Cardiac septum (tissue), 1 donor: ENCODE measurements around the gene SLC15A4. TPM values are rescaled to one million over a fixed set of nuclear protein-coding genes. Genes with fewer than 3 reads are reported as not detected.
"Not testable (repeated sequence)": the region's sequence is repeated elsewhere in the genome, so short reads cannot be mapped to it uniquely, and the experiment has no call there.

Experiments used
- DNase-seq: peaks from one replicate; pipeline ENCODE4 v3.0.0-alpha.2; 2020; ENCODE audit warnings: low spot score
- intact Hi-C: fragments of 100-400 bp; cut with DNase I; formaldehyde crosslinking; loops from one replicate; pipeline ENCODE4 v1.14.0; 2022
- total RNA-seq: library from RNA; stranded (reverse); fragmentation: NEBNext Ultra II Directional; extraction: Animal tissue kit (Norgen Biotek cat#: 25700); gene quantifications from one replicate; pipeline ENCODE4 v1.2.1, GENCODE V29; 2021
- donor health status: DM: no; HTN: no; CAD: no.

The SLC15A4 gene
- total RNA-seq, 1 donor from 2014 or later: 15.8 TPM

GRCh38 chr12:128817111-128818015, 6.4 kb downstream of the SLC15A4 start:
- DNase-seq: peak; percentile 93
- intact Hi-C loops: no loop called here

- intact Hi-C loops: no loop called here
- DNase-seq: no peak
These were observed 7.2 kb downstream of the SLC15A4 start for GRCh38 chr12:128816643-128816920.

- DNase-seq: no peak
- intact Hi-C loops: no loop called here
These were observed 7.7 kb downstream of the SLC15A4 start for GRCh38 chr12:128815779-128816642.

GRCh38 chr12:128814411-128815261, 9.1 kb downstream of the SLC15A4 start:
- no peak for DNase-seq
- intact Hi-C loops: no loop called here

- intact Hi-C loops: no loop called here
- DNase-seq: no peak
These were observed 9.9 kb downstream of the SLC15A4 start for GRCh38 chr12:128813883-128814282.

GRCh38 chr12:128813392-128813791, 10.4 kb downstream of the SLC15A4 start:
- intact Hi-C loops: no loop called here

GRCh38 chr12:128811806-128812205, 12.0 kb downstream of the SLC15A4 start:
- intact Hi-C loops: no loop called here

More at GRCh38 chr12:128813392-128813791, 10.4 kb downstream of the SLC15A4 start:
- DNase-seq: no peak

GRCh38 chr12:128810182-128811127, 13.3 kb downstream of the SLC15A4 start:
- intact Hi-C loops: no loop called here
- DNase-seq: no peak

More at GRCh38 chr12:128811806-128812205, 12.0 kb downstream of the SLC15A4 start:
- no peak for DNase-seq

- intact Hi-C loops: no loop called here
- DNase-seq: no peak
These were observed 15.1 kb downstream of the SLC15A4 start for GRCh38 chr12:128808651-128809050.

GRCh38 chr12:128807161-128807724, 16.5 kb downstream of the SLC15A4 start:
- intact Hi-C loops: no loop called here
- DNase-seq: no peak

GRCh38 chr12:128806573-128806972, 17.2 kb downstream of the SLC15A4 start:
- intact Hi-C loops: no loop called here
- no peak for DNase-seq

GRCh38 chr12:128805406-128805805, 18.4 kb downstream of the SLC15A4 start:
- DNase-seq, intact Hi-C loops: not testable (repeated sequence)

- no peak for DNase-seq
- intact Hi-C loops: no loop called here
These were observed 19.0 kb downstream of the SLC15A4 start for GRCh38 chr12:128804762-128805161.

GRCh38 chr12:128803788-128804187, 20.0 kb downstream of the SLC15A4 start:
- DNase-seq: no peak
- intact Hi-C loops: no loop called here

- intact Hi-C loops: no loop called here
- no peak for DNase-seq
These were observed 21.0 kb downstream of the SLC15A4 start for GRCh38 chr12:128802756-128803155.

- no peak for DNase-seq
- intact Hi-C loops: no loop called here
These were observed 21.8 kb downstream of the SLC15A4 start for GRCh38 chr12:128801879-128802391.

- DNase-seq: peak; percentile 29
- intact Hi-C loops: no loop called here
These were observed 23.2 kb downstream of the SLC15A4 start for GRCh38 chr12:128800606-128801005.
